Measurements from ENCODE around the gene BCORL1.

The BCORL1 gene

GRCh38 chrX:130009658-130010223 lies 27.3 kb downstream of the BCORL1 start:
- DNase-seq (ENCODE audit: low read depth, low spot score), result no peak

GRCh38 chrX:130012683-130013082 lies 30.2 kb downstream of the BCORL1 start:
- no peak for DNase-seq (ENCODE audit: low read depth, low spot score)

- DNase-seq (ENCODE audit: low read depth, low spot score), result no peak
Observed at GRCh38 chrX:130013661-130014060, 31.2 kb downstream of the BCORL1 start.

DNA sequence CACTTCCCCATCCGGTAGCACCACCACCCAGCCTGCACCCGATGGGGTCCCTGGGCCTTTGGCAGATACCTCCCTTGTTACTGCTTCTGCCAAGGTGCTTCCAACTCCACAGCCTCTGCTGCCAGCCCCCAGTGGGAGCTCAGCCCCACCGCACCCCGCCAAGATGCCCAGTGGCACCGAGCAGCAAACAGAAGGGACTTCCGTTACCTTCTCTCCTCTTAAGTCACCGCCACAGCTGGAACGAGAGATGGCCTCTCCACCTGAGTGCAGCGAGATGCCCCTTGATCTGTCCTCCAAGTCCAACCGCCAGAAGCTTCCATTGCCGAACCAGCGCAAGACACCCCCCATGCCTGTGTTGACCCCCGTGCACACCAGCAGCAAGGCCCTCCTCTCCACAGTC lies 31.9 kb downstream of the BCORL1 start:
- DNase-seq (ENCODE audit: low read depth, low spot score), result no peak

DNA sequence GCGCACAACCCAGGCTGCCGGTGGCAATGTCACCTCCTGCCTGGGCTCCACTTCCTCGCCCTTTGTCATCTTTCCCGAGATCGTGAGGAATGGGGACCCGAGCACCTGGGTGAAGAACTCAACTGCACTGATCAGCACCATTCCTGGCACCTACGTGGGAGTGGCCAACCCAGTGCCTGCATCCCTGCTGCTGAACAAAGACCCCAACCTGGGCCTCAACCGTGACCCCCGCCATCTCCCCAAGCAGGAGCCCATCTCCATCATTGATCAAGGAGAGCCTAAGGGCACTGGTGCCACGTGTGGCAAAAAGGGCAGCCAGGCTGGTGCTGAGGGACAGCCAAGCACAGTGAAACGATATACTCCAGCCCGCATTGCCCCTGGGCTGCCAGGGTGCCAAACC lies 32.3 kb downstream of the BCORL1 start:
- DNase-seq (ENCODE audit: low read depth, low spot score), result no peak

DNA sequence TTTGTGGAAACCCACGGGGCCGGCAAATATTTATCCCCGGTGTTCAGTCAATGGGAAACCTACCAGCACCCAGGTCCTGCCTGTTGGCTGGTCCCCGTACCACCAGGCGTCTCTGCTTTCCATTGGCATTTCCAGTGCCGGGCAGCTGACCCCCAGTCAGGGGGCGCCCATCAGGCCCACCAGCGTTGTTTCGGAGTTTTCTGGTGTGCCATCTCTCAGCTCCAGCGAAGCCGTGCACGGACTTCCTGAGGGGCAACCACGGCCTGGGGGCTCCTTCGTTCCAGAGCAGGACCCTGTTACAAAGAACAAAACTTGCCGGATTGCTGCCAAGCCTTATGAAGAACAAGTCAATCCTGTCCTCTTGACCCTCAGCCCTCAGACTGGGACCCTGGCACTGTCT lies 32.7 kb downstream of the BCORL1 start:
- no peak for DNase-seq (ENCODE audit: low read depth, low spot score)

DNA sequence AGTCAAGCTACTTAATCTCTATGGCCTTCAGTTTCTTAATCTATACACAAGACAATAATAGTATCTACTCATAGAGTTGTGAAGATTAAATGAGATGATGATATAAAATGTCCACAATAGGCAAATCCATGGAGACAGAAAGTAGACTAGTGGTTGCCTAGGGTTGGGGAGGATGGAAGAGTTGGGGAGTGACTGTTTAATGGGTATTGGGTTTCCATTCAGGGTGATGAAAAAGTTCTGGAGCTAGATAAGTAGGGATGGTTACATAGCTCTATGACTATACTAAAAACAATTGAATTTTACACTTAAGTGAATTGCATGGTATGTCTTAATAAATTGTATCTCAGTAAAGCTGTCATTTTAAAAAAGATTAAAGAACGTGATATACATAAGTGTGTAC lies 35.7 kb downstream of the BCORL1 start:
- no peak for DNase-seq (ENCODE audit: low read depth, low spot score)

DNA sequence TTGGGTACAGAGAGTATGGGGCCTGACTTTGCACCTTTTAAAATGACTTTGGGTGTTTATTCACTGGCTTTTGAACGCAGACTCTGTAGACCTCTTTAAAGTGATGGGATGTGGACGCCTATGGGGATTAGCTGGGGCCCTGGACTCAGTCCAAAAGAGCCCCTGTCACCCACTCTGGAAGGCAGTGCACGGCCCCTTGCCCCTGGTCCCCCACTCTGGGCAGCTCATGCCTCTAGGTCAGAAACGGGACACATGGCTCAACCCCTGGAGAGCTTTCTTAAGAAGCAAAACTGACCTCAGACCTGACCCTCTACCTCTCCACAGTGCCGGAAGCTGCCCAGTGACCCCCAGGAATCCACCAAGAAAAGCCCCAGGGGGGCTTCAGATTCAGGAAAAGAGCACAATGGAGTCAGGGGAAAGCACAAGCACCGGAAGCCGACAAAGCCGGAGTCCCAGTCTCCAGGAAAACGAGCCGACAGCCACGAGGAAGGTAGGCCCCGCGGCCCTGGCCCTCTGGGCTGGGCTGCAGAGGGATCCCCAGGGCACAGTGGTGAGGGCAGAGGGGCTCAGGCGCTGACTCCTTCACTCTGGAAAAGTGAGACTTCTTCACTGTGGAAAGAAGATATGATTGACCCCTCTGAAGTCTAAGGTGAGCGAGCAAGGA lies 38.4 kb downstream of the BCORL1 start:
- no peak for DNase-seq (ENCODE audit: low read depth, low spot score)

- peak; percentile 13 for DNase-seq (ENCODE audit: low read depth, low spot score)
Observed at GRCh38 chrX:130024127-130024526, 41.7 kb downstream of the BCORL1 start.

DNA sequence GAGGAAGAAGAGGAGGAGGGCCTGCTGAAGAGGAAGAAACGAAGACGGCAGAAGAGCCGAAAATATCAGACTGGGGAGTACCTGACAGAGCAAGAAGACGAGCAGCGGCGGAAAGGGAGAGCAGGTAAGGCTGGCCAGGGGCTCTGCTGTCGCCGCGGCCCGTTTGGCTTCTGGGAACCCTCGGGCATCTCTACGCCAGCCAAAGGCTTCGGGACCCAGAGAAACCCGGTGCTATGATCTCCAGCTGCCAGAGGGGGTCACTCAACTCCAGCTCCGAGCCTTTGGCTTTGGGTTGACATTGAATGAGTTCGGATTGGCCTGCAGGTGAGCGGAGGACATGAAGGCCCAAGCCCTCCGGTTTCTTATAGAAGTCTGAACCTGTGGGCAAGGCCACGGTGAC lies 42.8 kb downstream of the BCORL1 start:
- DNase-seq (ENCODE audit: low read depth, low spot score), result no peak

GRCh38 chrX:130027569-130027968 lies 45.1 kb downstream of the BCORL1 start:
- no peak for DNase-seq (ENCODE audit: low read depth, low spot score)

GRCh38 chrX:130028196-130028595 lies 45.8 kb downstream of the BCORL1 start:
- DNase-seq (ENCODE audit: low read depth, low spot score), result peak; percentile 41

DNA sequence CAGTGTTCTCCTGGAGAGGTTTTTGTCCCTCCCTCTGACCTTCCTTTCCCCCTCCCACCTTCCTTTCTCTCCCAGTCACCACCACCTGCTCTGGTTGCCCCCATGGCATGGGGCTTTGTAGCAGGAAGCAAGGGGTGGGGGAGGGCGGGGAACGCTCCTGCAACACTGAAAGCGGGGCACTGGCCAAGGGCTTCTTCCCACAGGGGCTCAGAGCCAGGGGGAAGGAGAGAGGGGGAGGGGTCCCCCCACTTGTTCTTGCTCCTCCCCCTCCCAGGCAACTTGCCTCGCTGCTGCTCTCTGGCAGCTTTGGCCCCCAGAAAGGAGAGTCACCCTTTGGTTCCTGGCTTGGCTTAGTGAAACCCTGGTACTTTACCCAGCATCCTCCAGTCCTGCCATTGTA lies 48.4 kb downstream of the BCORL1 start:
- no peak for DNase-seq (ENCODE audit: low read depth, low spot score)

GRCh38 chrX:130032552-130032951 lies 50.1 kb downstream of the BCORL1 start:
- no peak for DNase-seq (ENCODE audit: low read depth, low spot score)

DNA sequence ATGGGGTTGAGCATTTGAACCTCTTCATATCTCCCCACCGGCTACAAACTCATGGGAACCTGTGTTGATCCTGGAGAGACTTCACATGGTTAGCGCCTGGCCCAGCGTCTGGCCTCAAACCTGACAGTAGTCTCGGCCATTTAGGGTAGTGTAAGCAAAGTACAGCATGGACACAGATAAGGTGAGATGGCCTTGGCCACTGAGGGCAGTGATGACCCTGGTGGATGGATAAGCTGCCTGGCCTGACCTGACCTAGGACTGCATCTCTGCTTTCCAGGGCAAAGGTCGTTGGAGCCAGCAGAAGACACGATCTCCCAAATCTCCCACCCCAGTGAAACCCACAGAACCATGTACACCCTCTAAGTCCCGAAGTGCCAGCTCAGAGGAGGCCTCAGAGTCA lies 51.7 kb downstream of the BCORL1 start:
- no peak for DNase-seq (ENCODE audit: low read depth, low spot score)

DNA sequence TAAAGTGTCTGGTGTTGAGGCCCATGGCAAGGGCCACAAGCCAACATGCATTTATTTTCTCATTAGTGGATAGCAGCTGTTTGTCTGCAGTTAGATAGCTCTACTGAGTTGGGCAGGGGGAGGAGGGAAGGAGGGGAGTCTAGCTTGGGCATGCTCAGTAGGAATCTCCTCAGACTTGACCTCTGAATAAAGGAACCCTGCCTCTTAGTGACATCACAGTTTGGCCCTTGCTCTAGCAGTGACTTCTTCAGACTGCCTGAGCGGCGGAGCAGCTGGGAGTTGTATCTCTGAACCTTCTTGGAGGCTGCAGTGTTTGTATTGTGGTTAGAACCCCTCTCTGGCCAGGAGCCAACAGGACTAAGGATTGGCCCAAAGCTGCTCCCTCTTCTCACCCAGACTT lies 57.4 kb downstream of the BCORL1 start:
- DNase-seq (ENCODE audit: low read depth, low spot score), result no peak

- no peak for DNase-seq (ENCODE audit: low read depth, low spot score)
Observed at GRCh38 chrX:130047416-130047815, 65.0 kb downstream of the BCORL1 start.

GRCh38 chrX:130048686-130049222 lies 66.3 kb downstream of the BCORL1 start:
- DNase-seq (ENCODE audit: low read depth, low spot score), result no peak

DNA sequence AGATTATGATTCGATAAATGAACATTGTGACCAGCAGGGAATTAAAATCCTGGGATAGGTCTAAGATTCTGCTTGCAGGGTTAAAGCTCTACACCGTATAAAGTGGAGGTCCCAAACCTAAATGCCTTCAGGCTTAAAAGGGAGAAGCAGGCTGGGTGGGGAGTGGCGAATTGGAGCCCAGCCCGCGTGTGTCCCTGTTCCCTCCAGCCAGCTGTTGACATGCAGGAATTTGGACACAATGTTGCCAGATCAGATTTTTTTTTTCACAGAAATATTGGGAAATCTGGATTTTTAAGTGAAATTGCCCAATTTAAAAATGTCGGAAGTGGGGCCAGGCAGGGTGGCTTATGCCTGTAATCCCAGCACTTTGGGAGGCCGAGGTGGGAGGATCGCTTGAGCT lies 67.4 kb downstream of the BCORL1 start:
- DNase-seq (ENCODE audit: low read depth, low spot score), result no peak

- no peak for DNase-seq (ENCODE audit: low read depth, low spot score)
Observed at GRCh38 chrX:130051176-130051845, 68.9 kb downstream of the BCORL1 start.

DNA sequence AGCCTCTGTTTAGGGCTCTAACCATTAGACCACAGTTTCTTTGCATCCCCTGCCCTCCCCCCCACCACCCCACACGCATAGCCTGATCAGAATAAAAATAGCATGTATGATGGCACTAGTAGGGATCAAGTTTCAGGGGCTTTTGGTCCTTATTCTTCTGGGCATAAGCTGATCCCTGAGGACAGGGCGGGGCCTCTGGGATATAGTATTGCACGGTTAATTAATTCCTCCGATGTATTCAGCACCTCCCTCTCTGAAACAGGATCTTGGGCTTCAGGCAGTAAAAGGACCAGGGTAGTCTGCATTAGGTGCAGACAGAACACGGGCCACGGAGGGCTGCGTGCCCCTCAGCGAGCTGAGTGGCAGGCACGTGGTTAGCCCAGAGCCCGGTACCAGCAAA lies 70.8 kb downstream of the BCORL1 start:
- no peak for DNase-seq (ENCODE audit: low read depth, low spot score)

GRCh38 chrX:130055103-130055502 lies 72.7 kb downstream of the BCORL1 start:
- peak; percentile 74 for DNase-seq (ENCODE audit: low read depth, low spot score)

DNA sequence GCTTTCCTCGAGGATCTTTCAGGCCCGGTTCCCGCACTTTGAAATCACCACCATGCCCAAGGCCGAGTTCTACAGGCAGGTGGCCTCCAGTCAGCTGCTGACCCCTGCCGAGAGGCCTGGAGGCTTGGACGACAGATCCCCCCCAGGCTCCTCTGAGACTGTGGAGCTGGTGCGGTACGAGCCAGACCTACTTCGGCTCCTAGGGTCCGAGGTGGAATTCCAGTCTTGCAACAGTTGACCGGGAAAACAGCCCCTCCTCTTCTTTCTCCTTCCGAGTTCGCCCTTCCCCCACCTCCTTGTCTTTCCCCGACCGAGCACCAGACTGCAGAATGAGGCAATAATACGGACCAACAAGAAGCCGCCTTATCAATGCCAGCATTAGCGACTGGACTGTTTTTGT lies 73.5 kb downstream of the BCORL1 start:
- no peak for DNase-seq (ENCODE audit: low read depth, low spot score)

Data from astrocyte of the hippocampus (primary cell).